PFSK-1 (cell line): ENCODE results near the gene CDH1.

Experiments
- FOXP2 ChIP-seq: optimal IDR thresholded peaks from 2 replicates; pipeline ENCODE3; 2011; ENCODE audit warnings: borderline replicate concordance, control low read depth, inconsistent platforms; ENCODE audit not compliant: insufficient read depth; ENCODE audit errors: extremely low read length, extremely low read depth
- POLR2AphosphoS5 ChIP-seq: IDR thresholded peaks from 2 replicates; pipeline ENCODE4 v1.6.1; 2012; ENCODE audit warnings: low read depth, mild to moderate bottlenecking, control low read depth, low read length, moderate library complexity
- REST ChIP-seq, 2 experiments: IDR thresholded peaks; 2 replicates each; pipeline versions ENCODE4 v1.6.1 to v1.8.0; 2011 to 2012; ENCODE audit warnings: low read depth in 2 of 2, low read length in 2 of 2, control low read depth in 1 of 2, inconsistent platforms in 1 of 2, mild to moderate bottlenecking in 1 of 2, moderate library complexity in 1 of 2; ENCODE audit not compliant: insufficient read depth in 1 of 2
- SIN3A ChIP-seq: IDR thresholded peaks from 2 replicates; pipeline ENCODE4 v1.6.1; 2012; ENCODE audit warnings: mild to moderate bottlenecking, low read length, moderate library complexity, borderline replicate concordance; ENCODE audit not compliant: insufficient read depth
- TAF1 ChIP-seq: IDR thresholded peaks from 2 replicates; pipeline ENCODE4 v1.6.1; 2012; ENCODE audit warnings: low read length, control low read depth, borderline replicate concordance; ENCODE audit not compliant: insufficient read depth

The CDH1 gene

GRCh38 chr16:68754084-68754792 is 17.1 kb downstream of the CDH1 start:
- TF ChIP-seq TAF1 (no peak), REST (IDR thresholded peaks at IDR 0.05; ENCODE audit: insufficient read depth in 1 of 2, low read depth in 2 of 2, low read length in 2 of 2) (no peak), FOXP2 (no peak), SIN3A (no peak), POLR2AphosphoS5 (no peak)

GRCh38 chr16:68756239-68756915 is 19.3 kb downstream of the CDH1 start:
- TF ChIP-seq SIN3A, result no peak
- no peak for TF ChIP-seq REST (IDR thresholded peaks at IDR 0.05; ENCODE audit: insufficient read depth in 1 of 2, low read depth in 2 of 2, low read length in 2 of 2)

GRCh38 chr16:68757625-68757935 is 20.5 kb downstream of the CDH1 start:
- TF ChIP-seq TAF1, result no peak
- TF ChIP-seq SIN3A, result no peak
- TF ChIP-seq REST (IDR thresholded peaks at IDR 0.05; ENCODE audit: insufficient read depth in 1 of 2, low read depth in 2 of 2, low read length in 2 of 2), result no peak
- no peak for TF ChIP-seq FOXP2
- TF ChIP-seq POLR2AphosphoS5, result no peak

- TF ChIP-seq REST (IDR thresholded peaks at IDR 0.05; ENCODE audit: insufficient read depth in 1 of 2, low read depth in 2 of 2, low read length in 2 of 2) (no peak), POLR2AphosphoS5 (no peak)
Measured at GRCh38 chr16:68759062-68759461, 22.0 kb downstream of the CDH1 start.

- TF ChIP-seq POLR2AphosphoS5 (no peak), TAF1 (no peak), SIN3A (no peak), REST (IDR thresholded peaks at IDR 0.05; ENCODE audit: insufficient read depth in 1 of 2, low read depth in 2 of 2, low read length in 2 of 2) (no peak), FOXP2 (no peak)
Measured at GRCh38 chr16:68760671-68761275, 23.7 kb downstream of the CDH1 start.
